ENCODE measurements around the gene TNFSF4. TPM values are rescaled to one million over a fixed set of nuclear protein-coding genes. Genes with fewer than 3 reads are reported as not detected.

The TNFSF4 gene
- total RNA-seq, 1 donor from 2014 or later, result 3.3 TPM

- no peak overlapping the region for H3K4me3 Mint-ChIP-seq (ENCODE audit: unreplicated experiment)
- DNase-seq (ENCODE audit: low read depth), result no peak
- H3K4me1 Mint-ChIP-seq (ENCODE audit: low read depth, unreplicated experiment), result peaks cover 9% of the 10 kb centered on the region
- Histone ChIP-seq H3K4me1 (ENCODE audit: insufficient read depth, low read length) (peaks cover 20% of the 10 kb centered on the region), H3K27ac (ENCODE audit: low read depth, low read length) (no peak overlapping the region), H3K4me2 (ENCODE audit: low read length) (no peak overlapping the region), H3K36me3 (ENCODE audit: insufficient read depth, low read length) (no peaks in the 10 kb centered on the region), H3K9ac (ENCODE audit: low read length) (no peak overlapping the region), H3K27me3 (ENCODE audit: insufficient read depth, low read length) (no peaks in the 10 kb centered on the region), H3K4me3 (ENCODE audit: insufficient read depth, low read depth, low read length) (no peak overlapping the region), H2AFZ (ENCODE audit: low read depth, low read length) (no peak overlapping the region), H4K20me1 (ENCODE audit: insufficient read depth, low read length) (no peaks in the 10 kb centered on the region), H3K79me2 (ENCODE audit: insufficient read depth, low read length) (no peaks in the 10 kb centered on the region), H3K9me3 (ENCODE audit: insufficient read depth, low read depth, low read length) (no peaks in the 10 kb centered on the region)
- peaks cover 6% of the 10 kb centered on the region for H3K9me3 Mint-ChIP-seq (ENCODE audit: unreplicated experiment)
- H3K27ac Mint-ChIP-seq (ENCODE audit: unreplicated experiment), result no peak overlapping the region
- FAIRE-seq, result no peak
- H3K27me3 Mint-ChIP-seq (ENCODE audit: low read depth, unreplicated experiment), result no peaks in the 10 kb centered on the region
- TF ChIP-seq, protein P1, sequence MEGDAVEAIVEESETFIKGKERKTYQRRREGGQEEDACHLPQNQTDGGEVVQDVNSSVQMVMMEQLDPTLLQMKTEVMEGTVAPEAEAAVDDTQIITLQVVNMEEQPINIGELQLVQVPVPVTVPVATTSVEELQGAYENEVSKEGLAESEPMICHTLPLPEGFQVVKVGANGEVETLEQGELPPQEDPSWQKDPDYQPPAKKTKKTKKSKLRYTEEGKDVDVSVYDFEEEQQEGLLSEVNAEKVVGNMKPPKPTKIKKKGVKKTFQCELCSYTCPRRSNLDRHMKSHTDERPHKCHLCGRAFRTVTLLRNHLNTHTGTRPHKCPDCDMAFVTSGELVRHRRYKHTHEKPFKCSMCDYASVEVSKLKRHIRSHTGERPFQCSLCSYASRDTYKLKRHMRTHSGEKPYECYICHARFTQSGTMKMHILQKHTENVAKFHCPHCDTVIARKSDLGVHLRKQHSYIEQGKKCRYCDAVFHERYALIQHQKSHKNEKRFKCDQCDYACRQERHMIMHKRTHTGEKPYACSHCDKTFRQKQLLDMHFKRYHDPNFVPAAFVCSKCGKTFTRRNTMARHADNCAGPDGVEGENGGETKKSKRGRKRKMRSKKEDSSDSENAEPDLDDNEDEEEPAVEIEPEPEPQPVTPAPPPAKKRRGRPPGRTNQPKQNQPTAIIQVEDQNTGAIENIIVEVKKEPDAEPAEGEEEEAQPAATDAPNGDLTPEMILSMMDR (IDR thresholded peaks at IDR 0.05; ENCODE audit: insufficient read depth, low read depth, low read length), result no peak
- no peak for TF ChIP-seq EZH2 (IDR thresholded peaks at IDR 0.05; ENCODE audit: insufficient read depth, low read length)
- H3K36me3 Mint-ChIP-seq (ENCODE audit: low read depth, unreplicated experiment), result no peaks in the 10 kb centered on the region
Measured at GRCh38 chr1:173195596-173196088, 11.5 kb downstream of the TNFSF4 start.

- peaks cover 6% of the 10 kb centered on the region for H3K4me1 Mint-ChIP-seq (ENCODE audit: low read depth, unreplicated experiment)
- H3K9ac ChIP-seq (ENCODE audit: low read length), result peak overlapping the region; percentile 0
- no peaks in the 10 kb centered on the region for H3K27me3 ChIP-seq (ENCODE audit: insufficient read depth, low read length)
- no peak overlapping the region for H3K27ac Mint-ChIP-seq (ENCODE audit: unreplicated experiment)
- no peak overlapping the region for H3K4me3 Mint-ChIP-seq (ENCODE audit: unreplicated experiment)
- peaks cover 6% of the 10 kb centered on the region for H3K9me3 Mint-ChIP-seq (ENCODE audit: unreplicated experiment)
- peaks cover 27% of the 10 kb centered on the region for H3K4me1 ChIP-seq (ENCODE audit: insufficient read depth, low read length)
- no peaks in the 10 kb centered on the region for H3K27me3 Mint-ChIP-seq (ENCODE audit: low read depth, unreplicated experiment)
- peak overlapping the region; percentile 17 for H3K4me2 ChIP-seq (ENCODE audit: low read length)
- no peaks in the 10 kb centered on the region for H4K20me1 ChIP-seq (ENCODE audit: insufficient read depth, low read length)
- H3K36me3 Mint-ChIP-seq (ENCODE audit: low read depth, unreplicated experiment), result no peaks in the 10 kb centered on the region
- H2AFZ ChIP-seq (ENCODE audit: low read depth, low read length), result no peak overlapping the region
- no peak for TF ChIP-seq EZH2 (IDR thresholded peaks at IDR 0.05; ENCODE audit: insufficient read depth, low read length)
- TF ChIP-seq, protein P1 (IDR thresholded peaks at IDR 0.05; ENCODE audit: insufficient read depth, low read depth, low read length), result no peak
- DNase-seq (ENCODE audit: low read depth) (peak; percentile 91), FAIRE-seq (peak; percentile 23)
- no peaks in the 10 kb centered on the region for H3K79me2 ChIP-seq (ENCODE audit: insufficient read depth, low read length)
- H3K9me3 ChIP-seq (ENCODE audit: insufficient read depth, low read depth, low read length), result no peaks in the 10 kb centered on the region
- no peaks in the 10 kb centered on the region for H3K36me3 ChIP-seq (ENCODE audit: insufficient read depth, low read length)
- peak overlapping the region; percentile 53 for H3K27ac ChIP-seq (ENCODE audit: low read depth, low read length)
- H3K4me3 ChIP-seq (ENCODE audit: insufficient read depth, low read depth, low read length), result no peak overlapping the region
Measured at GRCh38 chr1:173193639-173194038, 13.5 kb downstream of the TNFSF4 start.

DNA sequence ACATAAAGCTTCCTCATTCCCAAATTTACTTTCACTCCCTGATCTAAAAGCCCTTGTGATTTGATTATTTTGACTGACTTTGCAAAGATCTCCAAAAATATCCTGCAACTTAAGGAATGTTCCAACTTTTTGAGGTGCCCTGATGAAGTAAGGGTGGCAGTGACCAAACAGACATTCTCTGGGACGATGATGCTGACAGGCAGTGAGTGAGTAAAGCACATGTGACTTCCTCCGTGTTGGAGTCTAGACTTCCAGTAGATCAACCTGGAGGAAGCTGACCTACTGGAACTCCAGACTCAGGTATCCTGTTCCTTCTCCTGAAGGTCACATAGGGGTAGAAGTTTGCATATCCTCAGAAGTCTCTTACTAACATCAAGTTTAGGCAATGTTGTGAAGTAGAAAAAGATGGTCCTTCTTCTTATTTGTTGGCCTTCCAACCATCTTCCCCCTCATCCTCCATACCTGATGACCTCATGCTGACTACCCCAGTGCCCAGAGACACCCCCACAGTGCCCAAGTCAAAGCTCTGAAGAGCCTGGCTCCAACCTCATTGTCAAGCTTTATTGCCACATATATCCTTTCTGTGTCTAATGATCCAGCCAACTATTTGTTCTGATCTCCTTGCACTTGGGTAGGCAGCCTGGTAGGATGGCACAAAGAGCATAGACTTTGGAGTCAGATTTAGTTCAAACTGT, 16.0 kb downstream of the TNFSF4 start:
- Histone ChIP-seq H3K9ac (ENCODE audit: low read length) (no peak overlapping the region), H3K79me2 (ENCODE audit: insufficient read depth, low read length) (no peaks in the 10 kb centered on the region), H3K36me3 (ENCODE audit: insufficient read depth, low read length) (no peaks in the 10 kb centered on the region), H4K20me1 (ENCODE audit: insufficient read depth, low read length) (no peaks in the 10 kb centered on the region), H3K9me3 (ENCODE audit: insufficient read depth, low read depth, low read length) (no peaks in the 10 kb centered on the region), H2AFZ (ENCODE audit: low read depth, low read length) (no peak overlapping the region), H3K4me2 (ENCODE audit: low read length) (no peak overlapping the region), H3K4me1 (ENCODE audit: insufficient read depth, low read length) (peaks cover 27% of the 10 kb centered on the region), H3K4me3 (ENCODE audit: insufficient read depth, low read depth, low read length) (no peak overlapping the region), H3K27ac (ENCODE audit: low read depth, low read length) (peak overlapping the region; percentile 43), H3K27me3 (ENCODE audit: insufficient read depth, low read length) (no peaks in the 10 kb centered on the region)
- peaks cover 3% of the 10 kb centered on the region for H3K27me3 Mint-ChIP-seq (ENCODE audit: low read depth, unreplicated experiment)
- H3K36me3 Mint-ChIP-seq (ENCODE audit: low read depth, unreplicated experiment), result peaks cover 2% of the 10 kb centered on the region
- H3K27ac Mint-ChIP-seq (ENCODE audit: unreplicated experiment), result no peak overlapping the region
- DNase-seq (ENCODE audit: low read depth) (peak; percentile 30), FAIRE-seq (no peak)
- H3K4me3 Mint-ChIP-seq (ENCODE audit: unreplicated experiment), result no peak overlapping the region
- TF ChIP-seq, protein P1 (IDR thresholded peaks at IDR 0.05; ENCODE audit: insufficient read depth, low read depth, low read length), result no peak
- TF ChIP-seq EZH2 (IDR thresholded peaks at IDR 0.05; ENCODE audit: insufficient read depth, low read length), result no peak
- peaks cover 6% of the 10 kb centered on the region for H3K9me3 Mint-ChIP-seq (ENCODE audit: unreplicated experiment)
- peaks cover 6% of the 10 kb centered on the region for H3K4me1 Mint-ChIP-seq (ENCODE audit: low read depth, unreplicated experiment)
